Endothelial cell of umbilical vein (primary cell): ENCODE data around the gene PCDH8. TPM values are rescaled to one million over a fixed set of nuclear protein-coding genes. Genes with fewer than 3 reads are reported as not detected.
"Not testable (repeated sequence)": the region's sequence is repeated elsewhere in the genome, so short reads cannot be mapped to it uniquely, and the experiment has no call there.

ENCODE experiments used
- BruUV-seq: library from RNA; stranded (reverse); fragments of 400-500 nt; replicated peaks from 2 replicates; lab custom pipeline; 2021; lab: Mats Ljungman, UMichigan
- CTCF ChIA-PET: fragments of 300-600, 350-600 bp; sonication (Branson Sonifier 250); formaldehyde crosslinking; loops from one replicate; lab custom pipeline; 2021; ENCODE audit warnings: antibody characterized with exemption, inconsistent platforms; lab: Charles Lee
- POLR2A ChIA-PET: fragments of 300-600, 350-600 bp; sonication (Branson Sonifier 250); formaldehyde crosslinking; loops from one replicate; lab custom pipeline; 2021; ENCODE audit warnings: antibody characterized with exemption, inconsistent platforms; lab: Charles Lee
- DNase-seq: peaks from one replicate; pipeline ENCODE4 v3.0.0-alpha.2; 2011; ENCODE audit warnings: low read depth, low spot score
- FAIRE-seq: peaks from 2 replicates; lab custom pipeline; 2011; peaks lifted over from hg19 to GRCh38; lab: Jason Lieb, UNC
- H2AFZ ChIP-seq: 2 replicates; pipeline ENCODE4 v1.6.0; 2012; ENCODE audit warnings: low read depth, low read length, control low read depth, inconsistent platforms
- H3K27ac ChIP-seq: 2 replicates; pipeline ENCODE4 v1.5.1; 2011; ENCODE audit warnings: low read depth, mild to moderate bottlenecking, control low read depth, low read length, moderate library complexity; ENCODE audit not compliant: insufficient read depth
- H3K27me3 ChIP-seq, 2 experiments: 2 replicates each; pipeline versions ENCODE4 v1.6.0 to v1.6.1; 2011; ENCODE audit warnings: low read length in 2 of 2, mixed read lengths in 1 of 2; ENCODE audit not compliant: control insufficient read depth in 2 of 2, insufficient read depth in 2 of 2
- H3K36me3 ChIP-seq, 2 experiments: 2 replicates in 1 of 2; 3 replicates in 1 of 2; pipeline ENCODE4 v1.5.1; 2011; ENCODE audit warnings: low read length in 2 of 2, mild to moderate bottlenecking in 1 of 2, moderate library complexity in 1 of 2; ENCODE audit not compliant: control insufficient read depth in 2 of 2, insufficient read depth in 2 of 2; ENCODE audit errors: extremely low read depth in 1 of 2
- H3K4me1 ChIP-seq: 3 replicates; pipeline ENCODE4 v1.5.1; 2011; ENCODE audit warnings: mild to moderate bottlenecking, low read length; ENCODE audit not compliant: control insufficient read depth, insufficient read depth; ENCODE audit errors: extremely low read depth
- H3K4me2 ChIP-seq: 2 replicates; pipeline ENCODE4 v1.6.1; 2011; ENCODE audit warnings: low read length, control low read depth, mixed read lengths; ENCODE audit not compliant: insufficient read depth
- H3K4me3 ChIP-seq, 3 experiments: fragments of 200-600 bp in 1 of 3; sonication (generic), shearing (Covaris generic) in 1 of 3; replicated peaks in 1 of 3; 2 replicates each; pipeline ENCODE4 v1.5.1; 2011 to 2016; ENCODE audit warnings: control low read depth in 3 of 3, low read length in 3 of 3, mild to moderate bottlenecking in 2 of 3, inconsistent platforms in 1 of 3, low read depth in 1 of 3, moderate library complexity in 1 of 3; ENCODE audit not compliant: insufficient read depth in 1 of 3
- H3K79me2 ChIP-seq: 2 replicates; pipeline ENCODE4 v1.6.0; 2012; ENCODE audit warnings: low read length, inconsistent platforms; ENCODE audit not compliant: control insufficient read depth, insufficient read depth
- H3K9ac ChIP-seq: replicated peaks from 2 replicates; pipeline ENCODE3; 2011; ENCODE audit warnings: low read length, control low read depth; ENCODE audit not compliant: insufficient read depth; ENCODE audit errors: extremely low read depth
- H3K9me1 ChIP-seq: replicated peaks from 3 replicates; pipeline ENCODE4 v1.6.0; 2011; ENCODE audit warnings: mild to moderate bottlenecking, low read length; ENCODE audit not compliant: control insufficient read depth, insufficient read depth; ENCODE audit errors: extremely low read depth
- H3K9me3 ChIP-seq: replicated peaks from 2 replicates; pipeline ENCODE4 v1.5.1; 2012; ENCODE audit warnings: low read length, inconsistent platforms; ENCODE audit not compliant: control insufficient read depth, insufficient read depth
- H4K20me1 ChIP-seq: replicated peaks from 2 replicates; pipeline ENCODE3; 2011; ENCODE audit warnings: mild to moderate bottlenecking, low read length; ENCODE audit not compliant: control insufficient read depth, insufficient read depth; ENCODE audit errors: extremely low read depth
- EZH2 ChIP-seq: IDR thresholded peaks from 2 replicates; pipeline ENCODE4 v1.6.1; 2012; ENCODE audit warnings: borderline replicate concordance, low read depth, mild to moderate bottlenecking, moderate library complexity, low read length, inconsistent platforms; ENCODE audit not compliant: severe bottlenecking
- FOS ChIP-seq: IDR thresholded peaks from 2 replicates; pipeline ENCODE4 v1.6.1; 2011; ENCODE audit warnings: mild to moderate bottlenecking, low read length, moderate library complexity, borderline replicate concordance; ENCODE audit not compliant: insufficient read depth
- GATA2 ChIP-seq: IDR thresholded peaks from 2 replicates; pipeline ENCODE4 v1.7.0; 2011; ENCODE audit warnings: low read depth, mild to moderate bottlenecking, moderate library complexity, mixed read lengths, low read length; ENCODE audit not compliant: insufficient read length, insufficient read depth
- JUN ChIP-seq: IDR thresholded peaks from 2 replicates; pipeline ENCODE4 v1.6.1; 2011; ENCODE audit warnings: borderline replicate concordance, low read depth; ENCODE audit not compliant: insufficient read length, insufficient read depth
- MAX ChIP-seq: IDR thresholded peaks from 2 replicates; pipeline ENCODE4 v1.6.1; 2011; ENCODE audit not compliant: insufficient read depth, insufficient read length
- MYC ChIP-seq: IDR thresholded peaks from one replicate; pipeline ENCODE4 v1.6.1; 2011; ENCODE audit warnings: mild to moderate bottlenecking, low read depth, low read length
- POLR2A ChIP-seq: IDR thresholded peaks from 2 replicates; pipeline ENCODE4 v1.6.1; 2012; ENCODE audit warnings: low read depth, mild to moderate bottlenecking, control low read depth, low read length
- POLR2AphosphoS5 ChIP-seq: IDR thresholded peaks from 2 replicates; pipeline ENCODE4 v1.6.1; 2012; ENCODE audit warnings: low read depth, mild to moderate bottlenecking, control low read depth, low read length, moderate library complexity; ENCODE audit not compliant: insufficient read depth
- dilution Hi-C: fragments of 300-500 bp; cut with MboI; formaldehyde crosslinking; loops from one replicate; pipeline ENCODE4 v1.15.0; 2019; ENCODE audit warnings: low sequenced_read_pairs; ENCODE audit not compliant: extremely low pct_ligation_motif_present
- intact Hi-C: fragments of 100-400 bp; cut with micrococcal nuclease; formaldehyde crosslinking; loops from one replicate; pipeline ENCODE4 v1.10.0; 2022
- polyA plus RNA-seq, 4 experiments: library from polyadenylated mRNA; depleted of rRNA in 3 of 4; stranded (reverse) in 3 of 4; unstranded in 1 of 4; fragments of >200 nt; gene quantifications; 2 replicates each; pipeline versions ENCODE4 v1.2.1 to v1.2.3, GENCODE V29; 2011 to 2012; ENCODE audit warnings: missing spikeins in 1 of 4
- total RNA-seq: library from RNA; stranded (reverse); gene quantifications from 2 replicates; pipeline ENCODE4 v1.2.3, GENCODE V29; 2021
- TF ChIP-seq, protein P1 (sequence below), 2 donors: IDR thresholded peaks; 1 replicate in 1 of 2; 2 replicates in 1 of 2; pipeline ENCODE4 v1.5.1; 2011; ENCODE audit warnings: low read length in 2 of 2, mild to moderate bottlenecking in 2 of 2, moderate library complexity in 2 of 2, control low read depth in 1 of 2, inconsistent platforms in 1 of 2, low read depth in 1 of 2; ENCODE audit not compliant: insufficient read depth in 1 of 2; ENCODE audit errors: extremely low read depth in 1 of 2

The PCDH8 gene
- total and polyA plus RNA-seq, 2 donors (not counting 3 experiments of a cell fraction or from before 2014, with no cell fraction given) = not detected

DNA sequence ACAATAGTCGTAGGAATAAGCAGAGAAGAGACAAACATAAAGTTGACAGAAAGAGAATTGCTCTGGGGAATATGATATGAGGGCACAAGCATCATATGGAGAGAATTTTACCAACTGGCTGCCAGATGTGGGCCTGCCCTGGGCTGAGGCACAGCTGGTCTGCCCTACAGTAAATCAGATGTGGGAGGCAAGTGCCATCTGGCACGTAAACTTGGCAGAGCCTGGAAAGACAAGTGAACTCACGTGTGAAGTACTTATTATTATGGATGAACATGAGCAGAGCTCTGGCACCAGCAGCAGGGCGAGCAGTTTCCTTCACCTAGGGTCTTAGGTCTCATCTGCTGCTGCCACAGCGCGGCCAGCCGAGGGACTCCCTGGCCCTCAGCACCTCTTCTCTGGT lies 20.6 kb downstream of the PCDH8 start:
- no peak overlapping the region for H3K4me3 ChIP-seq
- H3K36me3 ChIP-seq = no peaks in the 10 kb centered on the region
- no peaks in the 10 kb centered on the region for H3K79me2 ChIP-seq
- no peaks in the 10 kb centered on the region for H3K4me1 ChIP-seq
- no peak overlapping the region for H3K4me2 ChIP-seq
- dilution Hi-C loops (no loop called here), intact Hi-C loops (no loop called here)
- no peak for DNase-seq
- ChIA-PET CTCF (no interaction called here), POLR2A (no interaction called here)
- no peak overlapping the region for H3K27ac ChIP-seq
- no peak overlapping the region for H3K9ac ChIP-seq
- TF ChIP-seq JUN (no peak), MYC (no peak), FOS (no peak), POLR2AphosphoS5 (no peak), MAX (no peak), POLR2A (no peak), EZH2 (no peak), GATA2 (no peak)
- TF ChIP-seq, protein P1, sequence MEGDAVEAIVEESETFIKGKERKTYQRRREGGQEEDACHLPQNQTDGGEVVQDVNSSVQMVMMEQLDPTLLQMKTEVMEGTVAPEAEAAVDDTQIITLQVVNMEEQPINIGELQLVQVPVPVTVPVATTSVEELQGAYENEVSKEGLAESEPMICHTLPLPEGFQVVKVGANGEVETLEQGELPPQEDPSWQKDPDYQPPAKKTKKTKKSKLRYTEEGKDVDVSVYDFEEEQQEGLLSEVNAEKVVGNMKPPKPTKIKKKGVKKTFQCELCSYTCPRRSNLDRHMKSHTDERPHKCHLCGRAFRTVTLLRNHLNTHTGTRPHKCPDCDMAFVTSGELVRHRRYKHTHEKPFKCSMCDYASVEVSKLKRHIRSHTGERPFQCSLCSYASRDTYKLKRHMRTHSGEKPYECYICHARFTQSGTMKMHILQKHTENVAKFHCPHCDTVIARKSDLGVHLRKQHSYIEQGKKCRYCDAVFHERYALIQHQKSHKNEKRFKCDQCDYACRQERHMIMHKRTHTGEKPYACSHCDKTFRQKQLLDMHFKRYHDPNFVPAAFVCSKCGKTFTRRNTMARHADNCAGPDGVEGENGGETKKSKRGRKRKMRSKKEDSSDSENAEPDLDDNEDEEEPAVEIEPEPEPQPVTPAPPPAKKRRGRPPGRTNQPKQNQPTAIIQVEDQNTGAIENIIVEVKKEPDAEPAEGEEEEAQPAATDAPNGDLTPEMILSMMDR (IDR thresholded peaks at IDR 0.05; ENCODE audit: extremely low read depth in 1 of 2, insufficient read depth in 1 of 2, low read depth in 1 of 2, low read length in 2 of 2) = no peak
- no peak overlapping the region for H2AFZ ChIP-seq
- H3K27me3 ChIP-seq = no peaks in the 10 kb centered on the region
- no peaks in the 10 kb centered on the region for H3K9me1 ChIP-seq
- H4K20me1 ChIP-seq = no peaks in the 10 kb centered on the region
- H3K9me3 ChIP-seq = no peaks in the 10 kb centered on the region
- no TSS peak for BruUV-seq
- no peak for FAIRE-seq

- POLR2A ChIA-PET, H3K27me3 ChIP-seq, H3K9ac ChIP-seq, H3K4me2 ChIP-seq, CTCF ChIA-PET, H3K4me1 ChIP-seq, H3K9me3 ChIP-seq, DNase-seq, BruUV-seq, H3K4me3 ChIP-seq, H3K36me3 ChIP-seq, H4K20me1 ChIP-seq, H3K9me1 ChIP-seq, intact Hi-C loops, H3K79me2 ChIP-seq, dilution Hi-C loops, H2AFZ ChIP-seq, H3K27ac ChIP-seq, FAIRE-seq: not testable (repeated sequence)
Measured at GRCh38 chr13:52817886-52818285, 30.6 kb downstream of the PCDH8 start.
